ENCODE measurements around the gene SERPING1. TPM values are rescaled to one million over a fixed set of nuclear protein-coding genes. Genes with fewer than 3 reads are reported as not detected.
A peak's percentile ranks its signal among the peaks of the same experiment; 100 is the strongest.

Gene SERPING1
- total RNA-seq, 2 donors from 2014 or later = 674 to 695 TPM

GRCh38 chr11:57555393-57555792, 42.1 kb upstream of the SERPING1 start:
- Histone ChIP-seq H3K27ac (no peak overlapping the region), H3K27me3 (replicated peaks; ENCODE audit: insufficient read depth) (no peaks in the 10 kb centered on the region), H3K36me3 (peaks cover 63% of the 10 kb centered on the region), H3K4me1 (ENCODE audit: control insufficient read depth in 1 of 2, low read depth in 2 of 2) (no peaks in the 10 kb centered on the region), H3K4me3 (no peak overlapping the region), H3K9me3 (no peaks in the 10 kb centered on the region)
- no peak for ATAC-seq (ENCODE audit: insufficient number of reproducible peaks, low FRiP score, low read depth)
- no peak for DNase-seq (ENCODE audit: low spot score)
- no peak for TF ChIP-seq CTCF (IDR thresholded peaks at IDR 0.05)

- no peak overlapping the region for H3K4me3 ChIP-seq
- ATAC-seq (ENCODE audit: insufficient number of reproducible peaks, low FRiP score, low read depth) (no peak), DNase-seq (ENCODE audit: low spot score) (no peak)
- no peaks in the 10 kb centered on the region for H3K4me1 ChIP-seq (ENCODE audit: control insufficient read depth in 1 of 2, low read depth in 2 of 2)
- TF ChIP-seq CTCF (IDR thresholded peaks at IDR 0.05) = no peak
- no peaks in the 10 kb centered on the region for H3K9me3 ChIP-seq
- H3K27ac ChIP-seq = no peak overlapping the region
- no peaks in the 10 kb centered on the region for H3K27me3 ChIP-seq (replicated peaks; ENCODE audit: insufficient read depth)
- peaks cover 57% of the 10 kb centered on the region for H3K36me3 ChIP-seq
Observed at GRCh38 chr11:57556041-57556440, 41.4 kb upstream of the SERPING1 start.

- Histone ChIP-seq H3K27me3 (replicated peaks; ENCODE audit: insufficient read depth) (no peaks in the 10 kb centered on the region), H3K9me3 (no peaks in the 10 kb centered on the region), H3K36me3 (peaks cover 28% of the 10 kb centered on the region), H3K27ac (no peak overlapping the region), H3K4me1 (ENCODE audit: control insufficient read depth in 1 of 2, low read depth in 2 of 2) (no peaks in the 10 kb centered on the region), H3K4me3 (no peak overlapping the region)
- no peak for TF ChIP-seq CTCF (IDR thresholded peaks at IDR 0.05)
- DNase-seq (ENCODE audit: low spot score) (no peak), ATAC-seq (ENCODE audit: insufficient number of reproducible peaks, low FRiP score, low read depth) (no peak)
Observed at GRCh38 chr11:57560146-57560545, 37.3 kb upstream of the SERPING1 start.

GRCh38 chr11:57562596-57562995, 34.9 kb upstream of the SERPING1 start:
- no peaks in the 10 kb centered on the region for H3K9me3 ChIP-seq
- ATAC-seq (ENCODE audit: insufficient number of reproducible peaks, low FRiP score, low read depth) = no peak
- TF ChIP-seq CTCF (IDR thresholded peaks at IDR 0.05) = no peak
- no peaks in the 10 kb centered on the region for H3K27me3 ChIP-seq (replicated peaks; ENCODE audit: insufficient read depth)
- H3K36me3 ChIP-seq = peaks cover 15% of the 10 kb centered on the region
- no peak for DNase-seq (ENCODE audit: low spot score)
- H3K4me1 ChIP-seq (ENCODE audit: control insufficient read depth in 1 of 2, low read depth in 2 of 2) = peaks cover 4 to 15% of the 10 kb centered on the region in 2 donors
- no peak overlapping the region for H3K4me3 ChIP-seq
- H3K27ac ChIP-seq = no peak overlapping the region

- DNase-seq (ENCODE audit: low spot score) (no peak), ATAC-seq (ENCODE audit: insufficient number of reproducible peaks, low FRiP score, low read depth) (no peak)
- H3K27me3 ChIP-seq (replicated peaks; ENCODE audit: insufficient read depth) = no peaks in the 10 kb centered on the region
- peaks cover 8 to 20% of the 10 kb centered on the region in 2 donors for H3K4me1 ChIP-seq (ENCODE audit: control insufficient read depth in 1 of 2, low read depth in 2 of 2)
- peak overlapping the region; percentile 69 to 81 for H3K27ac ChIP-seq
- TF ChIP-seq CTCF (IDR thresholded peaks at IDR 0.05) = no peak
- peak overlapping the region; percentile 86 for H3K4me3 ChIP-seq
- no peaks in the 10 kb centered on the region for H3K9me3 ChIP-seq
- no peaks in the 10 kb centered on the region for H3K36me3 ChIP-seq
Observed at GRCh38 chr11:57566005-57566904, 31.2 kb upstream of the SERPING1 start.
